HEK293T (cell line): ENCODE results near the gene UBR3.
"Not testable (repeated sequence)": the region's sequence is repeated elsewhere in the genome, so short reads cannot be mapped to it uniquely, and the experiment has no call there.

Experiments
- CTCF ChIA-PET: fragments of 350-600 bp; formaldehyde crosslinking; extraction: SDS; loops from one replicate; lab custom pipeline; 2021; ENCODE audit warnings: antibody characterized with exemption, inconsistent platforms; lab: Yijun Ruan, JAX
- POLR2A ChIA-PET: fragments of 350-600 bp; formaldehyde crosslinking; extraction: SDS; loops from one replicate; lab custom pipeline; 2020; ENCODE audit warnings: antibody characterized with exemption, inconsistent platforms; lab: Yijun Ruan, JAX
- DNase-seq: peaks from one replicate; pipeline ENCODE4 v3.0.0; 2012; ENCODE audit warnings: mixed read lengths; ENCODE audit errors: extremely low spot score
- ARNT ChIP-seq: fragments of 450-650 bp; IDR thresholded peaks from 2 replicates; pipeline ENCODE4 v1.6.1; 2017; ENCODE audit warnings: mild to moderate bottlenecking
- BHLHE40 ChIP-seq: fragments of 450-650 bp; IDR thresholded peaks from 2 replicates; pipeline ENCODE4 v1.6.1; 2016; ENCODE audit warnings: mild to moderate bottlenecking, moderate library complexity, borderline replicate concordance
- CTBP1 ChIP-seq: fragments of 450-650 bp; IDR thresholded peaks from 2 replicates; pipeline ENCODE4 v1.6.1; 2016; ENCODE audit warnings: borderline replicate concordance
- ELF4 ChIP-seq: fragments of 450-650 bp; IDR thresholded peaks from 2 replicates; pipeline ENCODE4 v1.6.1; 2017; ENCODE audit warnings: antibody characterized with exemption
- FOXA1 ChIP-seq: fragments of 450-650 bp; IDR thresholded peaks from 2 replicates; pipeline ENCODE4 v1.6.1; 2016; ENCODE audit warnings: mild to moderate bottlenecking
- FOXK2 ChIP-seq: fragments of 450-650 bp; IDR thresholded peaks from 2 replicates; pipeline ENCODE4 v1.6.1; 2016; ENCODE audit warnings: mild to moderate bottlenecking
- FOXM1 ChIP-seq: fragments of 450-650 bp; IDR thresholded peaks from 2 replicates; pipeline ENCODE4 v1.6.1; 2017; ENCODE audit warnings: mild to moderate bottlenecking, borderline replicate concordance
- HDGF ChIP-seq: fragments of 450-650 bp; IDR thresholded peaks from 2 replicates; pipeline ENCODE4 v1.6.1; 2017; ENCODE audit warnings: antibody characterized with exemption, borderline replicate concordance
- L3MBTL2 ChIP-seq: fragments of 450-650 bp; conservative IDR thresholded peaks from 2 replicates; pipeline ENCODE4 v1.6.1; 2016; ENCODE audit warnings: mild to moderate bottlenecking
- LEF1 ChIP-seq: fragments of 450-650 bp; IDR thresholded peaks from 2 replicates; pipeline ENCODE4 v1.6.1; 2017; ENCODE audit warnings: mild to moderate bottlenecking, borderline replicate concordance
- NFRKB ChIP-seq: fragments of 450-650 bp; IDR thresholded peaks from 2 replicates; pipeline ENCODE4 v1.6.1; 2016; ENCODE audit warnings: mild to moderate bottlenecking, moderate library complexity
- PKNOX1 ChIP-seq: fragments of 450-650 bp; IDR thresholded peaks from 2 replicates; pipeline ENCODE4 v1.6.1; 2016
- SP1 ChIP-seq: fragments of 450-650 bp; IDR thresholded peaks from 2 replicates; pipeline ENCODE4 v1.6.1; 2017
- SUZ12 ChIP-seq: fragments of 450-650 bp; IDR thresholded peaks from 2 replicates; pipeline ENCODE4 v1.6.1; 2016; ENCODE audit warnings: mild to moderate bottlenecking
- TARDBP ChIP-seq: fragments of 450-650 bp; IDR thresholded peaks from 2 replicates; pipeline ENCODE4 v1.6.1; 2016
- ZNF384 ChIP-seq: fragments of 450-650 bp; IDR thresholded peaks from 2 replicates; pipeline ENCODE4 v1.6.1; 2016

UBR3 gene

GRCh38 chr2:169840747-169841142 lies 13.5 kb downstream of the UBR3 start:
- CTCF ChIA-PET, result no interaction called here
- POLR2A ChIA-PET, result no interaction called here
- no peak for DNase-seq
- TF ChIP-seq ZNF384 (no peak), FOXA1 (no peak), CTBP1 (no peak), FOXM1 (no peak), ELF4 (no peak), L3MBTL2 (no peak), PKNOX1 (no peak), ARNT (no peak), SUZ12 (no peak), LEF1 (no peak), TARDBP (no peak), BHLHE40 (no peak), FOXK2 (no peak)

- POLR2A ChIA-PET, DNase-seq, CTCF ChIA-PET: not testable (repeated sequence)
Observed at GRCh38 chr2:169841625-169842024, 14.4 kb downstream of the UBR3 start.

- POLR2A ChIA-PET, result no interaction called here
- TF ChIP-seq LEF1 (no peak), ARNT (no peak), HDGF (no peak), FOXK2 (no peak), CTBP1 (no peak), SP1 (no peak), ZNF384 (no peak), FOXM1 (no peak), L3MBTL2 (no peak), BHLHE40 (no peak), FOXA1 (no peak), PKNOX1 (no peak), NFRKB (no peak), SUZ12 (no peak), ELF4 (no peak), TARDBP (no peak)
- CTCF ChIA-PET, result no interaction called here
- no peak for DNase-seq
Observed at GRCh38 chr2:169845016-169845415, 17.8 kb downstream of the UBR3 start.

- CTCF ChIA-PET, DNase-seq: not testable (repeated sequence)
- POLR2A ChIA-PET, result interaction anchor here (1.5 kb wide), 1 partner anchor 22 kb away, joined by 7 read pairs; the partner anchor contains the start of gene UBR3
Observed at GRCh38 chr2:169848959-169849693, 21.9 kb downstream of the UBR3 start.

- ChIA-PET POLR2A (interaction anchor here (1.5 kb wide), 1 partner anchor 22 kb away, joined by 7 read pairs; the partner anchor contains the start of gene UBR3), CTCF (no interaction called here)
- no peak for DNase-seq
- TF ChIP-seq SUZ12 (no peak), PKNOX1 (no peak), NFRKB (no peak), TARDBP (no peak), HDGF (no peak), FOXK2 (no peak)
Observed at GRCh38 chr2:169849710-169850109, 22.5 kb downstream of the UBR3 start.

- no peak for DNase-seq
- POLR2A ChIA-PET, result no interaction called here
- TF ChIP-seq LEF1 (no peak), SUZ12 (no peak), FOXK2 (no peak), NFRKB (no peak), PKNOX1 (no peak), ZNF384 (no peak), ELF4 (no peak), ARNT (no peak), HDGF (no peak), FOXM1 (no peak), FOXA1 (no peak)
- CTCF ChIA-PET, result interaction anchor here (0.7 to 1.5 kb wide), 2 partner anchors 24 to 202 kb away, joined by 3 to 5 read pairs; no protein-coding TSS in a partner anchor
Observed at GRCh38 chr2:169853041-169853668, 25.9 kb downstream of the UBR3 start.

GRCh38 chr2:169855281-169856258 lies 28.3 kb downstream of the UBR3 start:
- POLR2A ChIA-PET, CTCF ChIA-PET: not testable (repeated sequence)

More at GRCh38 chr2:169855281-169856258, 28.3 kb downstream of the UBR3 start:
- not testable (repeated sequence) for DNase-seq
